ENCODE data around the gene GATA3.

Gene GATA3

DNA sequence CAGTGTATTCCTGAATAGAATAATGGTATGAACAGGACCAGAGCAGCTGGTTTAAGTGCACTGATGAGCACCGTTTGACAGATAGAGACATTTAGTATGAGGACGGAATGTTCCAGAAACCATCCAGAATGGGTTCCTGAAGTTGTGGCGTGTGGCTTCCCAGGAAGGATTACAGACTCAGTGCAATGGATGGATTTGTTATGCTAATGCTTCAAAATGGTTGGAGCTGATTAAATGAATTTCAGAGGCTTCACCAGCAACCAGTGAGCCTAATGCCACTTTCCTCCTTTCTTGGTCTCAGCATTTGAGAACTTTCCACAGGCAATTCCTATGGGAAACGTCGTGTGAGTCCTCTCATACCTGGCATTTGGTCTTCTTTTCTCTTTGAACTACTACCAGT is 9.9 kb downstream of the GATA3 start:
- no peak for DNase-seq (ENCODE audit: low spot score)

DNA sequence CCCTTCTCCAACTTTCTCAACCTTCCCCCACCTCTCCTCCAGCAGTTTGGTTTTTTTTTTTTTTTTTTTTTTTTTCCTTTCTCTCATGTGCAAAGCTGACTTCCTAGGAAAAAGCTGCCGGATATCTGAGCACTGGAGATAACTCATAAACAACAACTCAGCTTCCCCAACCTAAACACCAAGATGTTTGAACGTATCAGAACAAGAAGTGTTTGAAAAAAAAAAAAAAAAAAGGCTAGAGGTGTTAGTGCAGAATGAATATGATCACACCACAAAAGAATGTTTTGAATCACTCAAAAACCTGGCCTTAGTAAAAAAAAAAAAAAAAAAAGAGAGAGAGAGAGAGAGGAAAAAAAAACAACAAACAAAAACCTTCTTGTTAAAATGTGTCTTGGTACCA is 11.2 kb downstream of the GATA3 start:
- DNase-seq (ENCODE audit: low spot score), result no peak

DNA sequence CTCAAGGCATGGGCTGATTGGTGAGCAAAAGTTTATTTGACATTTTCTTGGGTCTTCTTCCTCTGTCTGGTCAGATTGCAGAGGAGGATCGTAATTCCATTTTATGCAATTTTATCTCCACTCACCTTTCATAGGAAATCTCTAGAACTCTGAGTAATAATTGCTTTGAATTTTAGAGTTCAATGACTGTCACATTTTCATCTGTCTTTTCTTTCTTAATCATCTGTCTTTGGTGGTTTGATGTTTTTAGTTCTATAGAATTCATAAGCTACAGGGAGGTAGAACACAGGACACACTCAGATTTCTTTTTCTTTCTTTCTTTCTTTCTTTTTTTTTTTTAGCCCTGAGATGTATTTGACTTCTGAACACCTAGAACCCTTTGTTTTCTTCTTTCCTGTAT is 11.6 kb downstream of the GATA3 start:
- DNase-seq (ENCODE audit: low spot score), result no peak

DNA sequence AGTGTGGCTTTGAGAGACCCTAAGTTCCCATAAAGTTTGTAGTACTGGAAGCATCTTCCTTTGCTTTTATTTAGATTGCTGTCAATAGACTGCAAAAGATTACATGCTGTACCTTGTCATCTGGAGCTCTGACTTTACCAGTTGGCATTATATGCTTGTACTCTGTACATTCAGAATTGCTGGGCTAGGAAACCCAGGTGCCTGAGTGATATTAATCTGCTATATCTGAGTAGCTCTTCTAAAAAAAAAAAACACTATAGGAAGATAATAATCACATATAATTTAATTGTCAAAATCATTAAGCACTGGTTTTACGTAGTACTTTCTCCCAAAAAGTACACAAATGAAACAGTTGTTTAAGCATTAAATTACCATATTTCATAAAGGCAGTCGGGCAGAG is 12.3 kb downstream of the GATA3 start:
- no peak for DNase-seq (ENCODE audit: low spot score)

DNA sequence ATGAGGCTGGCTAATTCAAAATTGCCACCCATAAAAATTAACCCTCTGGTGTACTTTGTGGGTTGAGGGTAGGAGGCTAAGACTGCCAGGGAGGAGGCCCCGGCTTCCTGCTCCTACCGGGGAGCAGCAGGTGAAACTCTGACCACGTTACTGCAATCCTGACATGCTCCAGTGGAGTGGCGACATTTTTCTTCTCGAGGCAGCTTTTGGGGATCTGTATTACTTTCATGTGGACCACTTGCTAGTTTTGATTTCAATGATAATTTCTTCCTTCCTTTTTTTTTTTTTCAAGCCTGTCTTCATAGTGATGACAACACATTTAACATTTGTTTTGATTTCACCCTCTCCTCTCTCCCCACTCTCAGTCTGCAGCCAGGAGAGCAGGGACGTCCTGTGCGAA is 14.6 kb downstream of the GATA3 start:
- no peak for DNase-seq (ENCODE audit: low spot score)

DNA sequence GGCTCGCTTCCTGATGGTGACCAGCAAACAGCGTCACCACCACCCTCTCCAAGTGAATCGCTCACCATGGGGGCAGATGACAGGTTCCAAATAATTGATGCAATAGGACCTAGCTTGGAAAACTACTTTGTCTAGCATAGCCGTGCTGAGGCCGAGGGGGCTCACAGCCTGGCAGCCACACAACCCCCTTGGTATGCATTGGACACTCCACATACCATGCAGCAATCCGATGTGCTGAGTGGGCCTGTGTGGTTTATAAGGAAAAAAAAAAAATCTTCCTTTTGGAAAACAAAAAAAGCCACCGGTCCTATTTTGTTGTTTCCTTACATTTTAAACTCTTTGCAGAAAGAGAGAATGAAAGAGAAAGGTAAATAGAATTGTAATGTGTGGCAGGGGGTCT is 15.1 kb downstream of the GATA3 start:
- no peak for DNase-seq (ENCODE audit: low spot score)

DNA sequence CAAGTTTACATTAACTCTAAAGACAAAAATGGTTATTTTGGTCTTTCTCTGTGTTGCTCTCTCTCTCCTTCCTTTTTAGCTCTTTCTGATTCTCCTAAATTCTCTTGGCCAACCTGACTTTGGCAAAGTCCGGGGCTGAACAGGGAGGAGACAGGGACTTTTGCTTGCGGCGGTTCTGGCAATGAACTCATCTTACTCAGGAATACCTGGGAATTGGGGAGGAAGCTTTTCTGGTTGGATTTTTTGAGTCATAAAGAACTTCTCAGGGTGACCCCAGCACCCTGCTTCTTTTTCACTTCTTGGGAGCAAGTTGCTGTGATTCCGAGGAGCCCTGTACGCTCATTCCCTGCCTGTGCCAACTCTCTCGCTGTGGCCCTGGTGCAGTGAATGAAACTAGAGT is 16.0 kb downstream of the GATA3 start:
- DNase-seq (ENCODE audit: low spot score), result no peak

DNA sequence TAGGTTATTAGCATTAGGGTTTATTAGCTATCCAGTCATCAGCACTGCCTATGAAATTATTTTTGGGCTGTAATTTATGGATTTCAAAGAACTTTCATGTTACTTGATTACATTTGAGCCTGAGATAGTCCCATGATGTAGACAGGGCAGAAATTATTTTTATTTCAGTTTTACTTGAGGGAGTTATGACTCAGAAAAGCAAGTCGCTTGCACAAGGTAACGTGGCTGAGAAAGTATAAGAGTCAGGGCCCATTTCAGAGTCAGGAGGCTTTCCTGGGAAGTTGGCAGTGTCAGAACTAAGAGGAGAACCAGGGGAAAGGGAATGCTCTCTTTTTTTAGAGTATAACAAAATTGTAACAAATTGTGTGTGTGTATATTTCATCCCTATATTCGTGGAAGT is 16.5 kb downstream of the GATA3 start:
- no peak for DNase-seq (ENCODE audit: low spot score)

DNA sequence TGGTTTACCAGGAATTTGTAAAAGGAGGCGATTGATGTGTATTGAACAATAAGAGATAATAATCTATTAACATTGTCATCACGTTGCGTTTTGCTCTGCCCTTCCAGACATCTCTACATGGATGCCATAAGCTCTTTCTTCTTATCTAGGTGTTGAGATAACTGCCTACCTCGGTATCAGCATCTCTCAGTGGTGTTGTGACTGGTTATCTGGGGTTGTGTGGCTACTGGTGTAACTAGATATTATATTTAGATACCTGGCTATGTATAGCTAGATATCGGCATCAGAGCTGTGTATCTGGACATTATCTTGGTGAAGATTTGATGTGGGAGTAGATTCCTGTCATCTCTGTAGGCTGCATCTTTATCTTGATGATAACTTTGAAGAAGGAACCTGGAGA is 17.2 kb downstream of the GATA3 start:
- DNase-seq (ENCODE audit: low spot score), result no peak

DNA sequence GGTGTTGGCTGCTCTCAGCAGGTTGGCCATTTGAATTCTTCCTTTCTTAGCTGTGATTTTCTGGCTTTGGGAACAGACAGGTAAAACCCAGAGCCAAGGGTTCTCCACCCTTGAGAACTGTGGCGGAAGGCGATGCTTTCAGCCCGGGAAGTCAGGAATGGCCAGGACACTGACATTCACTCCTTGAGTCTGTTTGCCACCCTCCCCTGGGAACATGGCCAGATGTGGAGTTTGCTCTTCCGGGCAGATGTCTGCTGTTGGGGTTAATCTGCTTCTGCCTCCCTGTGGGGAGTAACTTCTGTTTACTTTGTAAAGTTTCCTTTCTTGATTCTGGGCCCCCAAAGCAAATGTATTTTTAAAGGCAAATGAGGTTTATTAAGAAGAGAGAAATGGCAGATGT is 17.7 kb downstream of the GATA3 start:
- DNase-seq (ENCODE audit: low spot score), result no peak

DNA sequence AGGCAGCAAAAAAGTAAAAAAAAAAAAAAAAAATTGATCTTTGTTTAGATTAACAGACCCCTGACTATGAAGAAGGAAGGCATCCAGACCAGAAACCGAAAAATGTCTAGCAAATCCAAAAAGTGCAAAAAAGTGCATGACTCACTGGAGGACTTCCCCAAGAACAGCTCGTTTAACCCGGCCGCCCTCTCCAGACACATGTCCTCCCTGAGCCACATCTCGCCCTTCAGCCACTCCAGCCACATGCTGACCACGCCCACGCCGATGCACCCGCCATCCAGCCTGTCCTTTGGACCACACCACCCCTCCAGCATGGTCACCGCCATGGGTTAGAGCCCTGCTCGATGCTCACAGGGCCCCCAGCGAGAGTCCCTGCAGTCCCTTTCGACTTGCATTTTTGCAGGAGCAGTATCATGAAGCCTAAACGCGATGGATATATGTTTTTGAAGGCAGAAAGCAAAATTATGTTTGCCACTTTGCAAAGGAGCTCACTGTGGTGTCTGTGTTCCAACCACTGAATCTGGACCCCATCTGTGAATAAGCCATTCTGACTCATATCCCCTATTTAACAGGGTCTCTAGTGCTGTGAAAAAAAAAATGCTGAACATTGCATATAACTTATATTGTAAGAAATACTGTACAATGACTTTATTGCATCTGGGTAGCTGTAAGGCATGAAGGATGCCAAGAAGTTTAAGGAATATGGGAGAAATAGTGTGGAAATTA is 19.4 kb downstream of the GATA3 start:
- no peak for DNase-seq (ENCODE audit: low spot score)

DNA sequence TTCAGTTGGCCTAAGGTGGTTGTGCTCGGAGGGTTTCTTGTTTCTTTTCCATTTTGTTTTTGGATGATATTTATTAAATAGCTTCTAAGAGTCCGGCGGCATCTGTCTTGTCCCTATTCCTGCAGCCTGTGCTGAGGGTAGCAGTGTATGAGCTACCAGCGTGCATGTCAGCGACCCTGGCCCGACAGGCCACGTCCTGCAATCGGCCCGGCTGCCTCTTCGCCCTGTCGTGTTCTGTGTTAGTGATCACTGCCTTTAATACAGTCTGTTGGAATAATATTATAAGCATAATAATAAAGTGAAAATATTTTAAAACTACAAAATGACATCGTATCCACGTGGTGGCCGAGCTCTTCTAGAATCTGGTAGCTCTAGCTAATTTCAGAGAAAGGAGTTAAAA is 20.4 kb downstream of the GATA3 start:
- no peak for DNase-seq (ENCODE audit: low spot score)

DNA sequence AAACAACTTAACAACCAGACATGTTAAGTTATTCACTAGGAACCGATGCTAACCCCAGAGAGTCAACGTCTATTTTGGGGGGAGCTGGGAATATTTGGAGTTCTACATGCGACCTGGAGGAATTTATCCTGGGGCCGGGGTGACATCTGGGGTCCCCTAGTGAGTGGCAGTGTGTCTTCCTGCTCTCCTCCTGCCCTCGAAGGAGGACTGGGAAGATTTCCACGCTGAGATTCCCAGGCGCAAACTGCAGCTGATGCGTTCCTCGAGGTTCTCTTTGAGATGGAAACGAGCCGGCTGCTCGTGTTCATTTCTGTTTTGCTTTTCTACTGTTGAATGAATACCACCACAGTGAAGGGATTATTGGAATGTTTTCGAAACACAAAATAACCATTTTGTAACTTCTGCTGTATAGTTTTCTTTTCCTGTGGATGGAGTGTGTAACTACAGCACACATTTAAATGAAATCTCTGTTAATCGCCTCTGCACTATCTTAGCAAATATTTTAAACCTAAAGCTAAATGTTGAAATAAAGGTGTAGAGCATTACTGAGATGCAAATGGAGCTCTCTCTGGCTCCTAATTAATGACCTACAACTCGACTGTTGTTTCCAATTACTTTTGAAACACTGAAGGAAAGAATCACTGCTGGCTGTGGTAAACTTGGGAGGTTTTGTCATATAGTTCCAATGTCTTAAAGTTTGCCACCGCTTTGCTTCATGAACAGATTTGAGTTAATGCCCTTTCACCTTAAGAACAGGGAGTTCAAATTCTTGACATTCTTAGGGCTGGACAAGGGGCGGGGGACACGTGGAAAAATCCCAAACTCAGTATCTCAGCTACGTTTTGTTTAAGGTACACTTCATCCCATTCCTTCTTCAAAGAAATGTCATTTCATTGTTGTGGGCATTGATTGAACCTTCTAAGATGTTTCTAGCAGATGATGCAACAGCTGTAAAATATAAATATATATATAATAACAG is 21.1 kb downstream of the GATA3 start:
- no peak for DNase-seq (ENCODE audit: low spot score)

DNA sequence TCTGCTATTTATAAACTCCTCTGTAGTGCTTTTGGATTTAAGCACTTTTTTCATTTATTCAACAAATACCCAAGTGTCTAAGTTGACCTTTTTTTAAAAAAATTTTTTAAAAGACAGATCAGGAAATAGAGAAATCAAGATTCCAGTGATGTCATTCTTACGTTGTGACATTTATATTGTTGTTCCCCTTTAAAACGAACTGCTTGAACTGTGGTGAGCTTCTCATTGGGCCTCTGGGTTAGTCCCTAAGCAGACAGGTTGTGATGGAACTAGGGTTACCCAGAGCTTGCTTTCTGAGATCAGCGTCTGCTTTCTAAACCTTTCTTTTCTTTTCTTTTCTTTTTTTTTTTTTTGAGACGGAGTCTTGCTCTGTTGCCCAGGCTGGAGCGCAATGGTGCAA is 22.4 kb downstream of the GATA3 start:
- DNase-seq (ENCODE audit: low spot score), result no peak

DNA sequence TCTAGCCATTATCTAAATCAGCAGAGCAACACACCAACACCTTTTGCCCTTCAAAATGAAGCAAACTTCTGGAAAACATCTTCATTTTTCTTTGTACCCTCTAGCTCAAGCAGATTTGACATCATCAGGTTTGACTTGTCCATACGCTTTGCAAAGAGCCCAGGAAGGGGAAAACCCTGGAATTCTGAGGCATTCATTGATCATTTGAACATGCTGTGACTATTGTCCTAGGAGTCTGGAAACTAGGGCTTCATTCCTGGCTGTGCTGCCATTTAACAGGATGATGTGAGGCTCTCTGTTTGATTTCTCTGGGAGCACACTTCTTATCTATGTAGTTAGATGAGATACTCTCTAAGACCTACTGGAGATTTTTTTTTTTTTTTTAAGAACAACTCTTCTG is 23.5 kb downstream of the GATA3 start:
- no peak for DNase-seq (ENCODE audit: low spot score)

DNA sequence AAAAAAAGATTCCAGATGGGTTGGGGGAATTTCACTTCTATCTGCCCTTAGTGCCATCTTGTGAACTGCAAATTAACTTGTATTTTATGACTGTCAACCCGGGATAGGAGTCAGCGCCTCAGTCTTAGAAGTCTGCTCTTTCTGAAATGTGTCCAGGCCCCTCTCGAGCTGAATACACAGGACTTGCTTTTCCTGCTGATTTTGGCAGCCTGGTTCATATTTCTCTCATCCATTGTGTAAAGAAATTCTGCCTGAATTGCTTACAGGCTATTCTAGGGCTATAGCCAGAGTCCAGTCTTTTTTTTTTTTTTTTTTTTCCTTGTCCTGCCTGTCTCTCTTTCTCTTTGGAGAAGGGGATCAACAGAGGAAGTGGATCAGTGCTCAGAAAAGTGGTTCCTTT is 24.6 kb downstream of the GATA3 start:
- no peak for DNase-seq (ENCODE audit: low spot score)

DNA sequence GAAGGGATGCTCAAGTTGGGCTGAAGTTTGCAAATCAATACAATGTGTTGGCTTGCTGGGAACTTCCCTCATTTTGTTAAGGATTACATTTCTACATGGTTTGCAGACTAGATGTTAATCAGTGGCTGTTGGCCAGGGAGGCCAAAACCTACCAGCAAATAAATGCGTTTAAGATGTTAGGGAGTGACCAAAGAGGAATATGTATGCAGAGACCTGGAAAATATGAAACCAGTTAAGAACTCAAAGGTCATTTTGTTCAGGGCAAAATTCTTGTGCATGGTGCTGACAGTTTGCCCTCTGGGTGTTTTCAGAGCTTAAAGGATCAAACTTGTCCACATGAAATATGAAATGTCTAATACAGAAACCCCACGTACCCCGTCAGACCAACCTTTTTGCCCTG is 30.3 kb downstream of the GATA3 start:
- no peak for DNase-seq (ENCODE audit: low spot score)

DNA sequence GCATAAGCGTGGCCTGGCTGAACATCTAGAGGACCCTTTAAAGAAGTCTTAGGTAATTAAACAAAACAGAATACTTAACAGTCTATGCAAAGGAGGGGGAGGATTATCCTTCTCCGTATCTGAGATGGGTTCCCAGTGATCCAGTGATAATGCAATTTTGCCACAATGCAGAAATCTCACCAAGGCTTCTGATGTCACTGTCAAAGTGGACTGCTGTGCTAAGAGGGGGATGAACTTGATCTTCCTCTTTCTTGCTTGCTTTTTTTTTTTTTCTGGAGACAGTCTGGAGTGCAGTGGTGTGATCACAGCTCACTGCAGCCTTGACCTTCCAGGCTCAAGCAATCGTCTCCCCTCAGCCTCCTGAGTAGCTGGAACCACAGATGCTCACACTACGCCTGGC is 30.8 kb downstream of the GATA3 start:
- no peak for DNase-seq (ENCODE audit: low spot score)

DNA sequence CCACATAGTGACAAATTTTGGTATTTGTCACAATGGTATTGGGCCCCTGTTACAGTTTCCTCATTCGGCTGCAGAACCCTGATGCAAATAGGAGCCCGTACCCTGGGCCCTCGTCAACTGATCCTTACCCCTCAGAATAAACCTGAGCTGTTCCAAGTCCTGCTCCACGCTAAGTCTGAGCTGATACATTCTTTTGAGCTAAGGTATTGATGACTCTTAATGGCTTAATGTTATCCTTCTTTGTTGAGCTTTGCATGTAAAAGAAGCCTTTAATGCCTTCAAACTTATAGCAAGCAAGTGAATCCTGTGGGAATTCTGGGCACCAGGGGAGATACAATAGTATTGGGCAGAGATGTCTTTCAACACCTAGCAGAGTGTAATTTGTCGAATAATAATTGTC is 31.8 kb downstream of the GATA3 start:
- DNase-seq (ENCODE audit: low spot score), result no peak

DNA sequence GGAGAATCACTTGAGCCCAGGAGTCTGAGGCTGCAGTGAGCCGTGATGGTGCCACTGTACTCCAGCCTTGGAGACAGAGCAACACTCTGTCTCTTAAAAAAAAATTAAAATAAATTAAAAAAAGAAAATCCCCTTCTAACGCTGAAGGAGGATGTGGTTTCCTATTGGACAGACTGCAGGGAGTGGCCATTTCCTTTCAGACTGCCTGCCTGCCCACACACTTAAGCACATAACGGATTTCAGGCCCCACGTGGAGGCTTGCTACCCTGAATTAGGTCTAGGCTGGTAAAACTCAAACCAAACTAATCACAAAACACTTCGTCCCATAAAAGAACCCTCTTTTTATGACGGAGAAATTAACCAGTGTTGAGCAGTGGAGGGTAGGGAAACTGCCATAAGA is 34.0 kb downstream of the GATA3 start:
- DNase-seq (ENCODE audit: low spot score), result no peak

DNA sequence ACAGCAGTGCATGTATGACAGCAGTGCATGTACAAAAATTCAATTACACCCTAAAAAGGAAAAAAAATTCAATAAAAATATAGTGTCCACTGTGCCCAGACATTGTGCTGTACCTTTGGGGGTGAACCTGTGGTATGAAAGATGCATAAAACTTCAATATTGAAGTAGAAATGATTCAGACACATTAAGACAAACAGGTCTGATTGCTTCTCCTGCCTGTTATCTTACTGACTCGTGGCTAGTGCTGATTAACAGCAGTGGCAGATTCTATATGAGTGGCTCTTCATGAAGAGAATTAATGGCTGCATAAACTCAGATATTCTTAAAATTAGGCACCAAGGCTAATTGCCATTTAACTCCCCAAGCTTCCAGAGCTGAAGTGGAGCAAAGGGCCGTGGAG is 37.9 kb downstream of the GATA3 start:
- DNase-seq (ENCODE audit: low spot score), result no peak

DNA sequence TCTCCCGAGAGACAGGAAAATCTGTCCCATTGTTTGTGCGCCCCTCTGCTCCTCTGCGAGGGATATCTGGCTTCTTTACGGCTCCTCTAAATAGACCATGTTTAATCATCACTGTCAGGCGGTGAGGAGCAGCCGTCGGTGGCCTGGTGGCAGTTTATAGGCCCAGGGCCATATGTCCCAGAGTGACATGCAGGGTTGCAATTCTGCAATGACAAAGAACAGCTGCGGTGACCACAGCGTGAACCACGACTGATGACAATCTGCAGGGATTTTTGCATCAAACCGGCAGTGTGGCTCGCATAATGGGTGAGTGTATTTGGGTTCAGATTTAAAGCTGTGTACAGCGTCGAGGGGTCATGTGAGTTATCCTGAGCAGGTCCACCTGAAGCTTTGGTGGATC is 41.5 kb downstream of the GATA3 start:
- DNase-seq (ENCODE audit: low spot score), result no peak

DNA sequence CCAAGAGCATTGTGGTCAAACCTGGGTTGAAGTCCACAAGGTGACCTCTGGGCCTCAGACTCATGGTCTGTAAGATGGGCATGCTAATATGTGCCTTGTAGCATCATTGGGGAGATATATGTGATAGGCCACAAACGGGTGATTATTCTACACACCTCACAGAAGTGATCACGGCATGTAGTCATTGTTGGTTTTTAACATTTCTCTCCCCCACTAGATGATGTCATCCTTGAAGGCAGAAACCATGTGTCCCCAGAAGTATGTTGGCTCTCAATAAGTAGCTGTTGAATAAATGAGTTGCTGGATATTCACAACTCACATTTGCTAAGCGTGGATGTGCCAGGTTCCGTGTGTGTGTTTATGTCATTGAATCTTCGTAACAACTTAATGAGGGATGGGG is 42.4 kb downstream of the GATA3 start:
- DNase-seq (ENCODE audit: low spot score), result no peak

DNA sequence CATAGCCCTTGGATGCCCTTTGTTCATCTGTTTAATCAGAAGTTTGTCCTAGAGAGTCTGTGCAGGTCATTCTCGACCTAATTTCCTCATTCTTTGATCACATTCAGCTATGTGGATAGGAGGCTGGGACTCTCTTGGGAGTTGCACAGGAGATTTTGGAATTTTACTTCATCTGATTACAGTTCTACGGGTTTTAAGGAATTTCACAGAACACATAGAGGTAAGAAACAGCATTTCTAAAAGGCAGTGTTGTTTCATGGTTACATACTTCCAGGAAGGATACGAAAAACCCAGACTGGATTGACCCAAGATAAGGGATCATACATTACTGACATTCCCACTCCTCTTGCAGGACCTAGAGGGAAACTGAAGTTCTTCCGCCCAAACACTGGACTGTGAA is 45.9 kb downstream of the GATA3 start:
- DNase-seq (ENCODE audit: low spot score), result no peak

All from COLO829 (cell line).